Cardiac fibroblast (primary cell): ENCODE data around the gene GREM1.

Experiments used
- DNase-seq, 2 donors: peaks; one replicate each; pipeline versions ENCODE4 v3.0.0 to v3.0.0-alpha.2; 2010; ENCODE audit warnings: low read depth in 2 of 2
- H3K4me3 ChIP-seq, 2 donors: replicated peaks in 1 of 2; 1 replicate in 1 of 2; 2 replicates in 1 of 2; pipeline ENCODE4 v1.5.1; 2011; ENCODE audit warnings: low read depth in 2 of 2, low read length in 2 of 2, mild to moderate bottlenecking in 2 of 2, moderate library complexity in 1 of 2
- CTCF ChIP-seq: IDR thresholded peaks from one replicate; pipeline ENCODE4 v1.5.1; 2011; ENCODE audit warnings: low read depth, mild to moderate bottlenecking, low read length, inconsistent platforms

GREM1 gene

GRCh38 chr15:32692286-32692685 is 25.5 kb upstream of the GREM1 start:
- no peak for DNase-seq
- H3K4me3 ChIP-seq: no peak overlapping the region
- TF ChIP-seq CTCF: no peak

GRCh38 chr15:32694222-32694983 is 23.4 kb upstream of the GREM1 start:
- TF ChIP-seq CTCF: no peak
- DNase-seq: no peak
- no peak overlapping the region for H3K4me3 ChIP-seq

GRCh38 chr15:32698773-32699390 is 18.9 kb upstream of the GREM1 start:
- TF ChIP-seq CTCF: no peak
- H3K4me3 ChIP-seq: no peak overlapping the region
- DNase-seq: no peak

- no peak for TF ChIP-seq CTCF
- no peak for DNase-seq
- no peak overlapping the region for H3K4me3 ChIP-seq
These were observed 17.2 kb upstream of the GREM1 start for GRCh38 chr15:32700501-32701150.

GRCh38 chr15:32701863-32702262 is 15.9 kb upstream of the GREM1 start:
- DNase-seq: peak in 1 of 2 donors; percentile 51
- H3K4me3 ChIP-seq: no peak overlapping the region
- no peak for TF ChIP-seq CTCF

- no peak for TF ChIP-seq CTCF
- DNase-seq: peak; percentile 64 to 65
- H3K4me3 ChIP-seq: no peak overlapping the region
These were observed 13.3 kb upstream of the GREM1 start for GRCh38 chr15:32704395-32704981.
